Stimulated activated naive CD8-positive, alpha-beta T cell treated with anti-CD3 and anti-CD28 coated beads, Interleukin-15, Interleukin-2, amounts not matched to agents 100 ng/mL and 50 ng/mL, for 24 hours (primary cell): ENCODE data around the gene C10orf53.

Experiments
- H3K27ac Mint-ChIP-seq: one replicate; pipeline ENCODE4 v1.8.0; 2021; ENCODE audit warnings: mild to moderate bottlenecking, mixed read lengths
- H3K27me3 Mint-ChIP-seq: one replicate; pipeline ENCODE4 v1.8.0; 2021; ENCODE audit warnings: mixed read lengths
- H3K36me3 Mint-ChIP-seq: one replicate; pipeline ENCODE4 v1.8.0; 2021; ENCODE audit warnings: low read depth, mixed read lengths
- H3K4me1 Mint-ChIP-seq: one replicate; pipeline ENCODE4 v1.8.0; 2021; ENCODE audit warnings: low read depth, mixed read lengths
- H3K4me3 Mint-ChIP-seq: one replicate; pipeline ENCODE4 v1.8.0; 2021; ENCODE audit warnings: mild to moderate bottlenecking, mixed read lengths
- H3K9me3 Mint-ChIP-seq: one replicate; pipeline ENCODE4 v1.8.0; 2021; ENCODE audit warnings: mixed read lengths

C10orf53 gene

GRCh38 chr10:49679480-49679893 lies at the start of gene C10orf53:
C10orf53 (plus strand) TSS chr10:49679651; CDS start chr10:49679698, 47 bp downstream.
- H3K27me3 Mint-ChIP-seq = peaks cover 62% of the 10 kb centered on the region
- H3K9me3 Mint-ChIP-seq = peaks cover 31% of the 10 kb centered on the region
- no peaks in the 10 kb centered on the region for H3K4me1 Mint-ChIP-seq
- no peak within 1 kb of the TSS for H3K4me3 Mint-ChIP-seq
- no peaks in the 10 kb centered on the region for H3K36me3 Mint-ChIP-seq
- H3K27ac Mint-ChIP-seq = no peak within 1 kb of the TSS

- H3K4me3 Mint-ChIP-seq = no peak overlapping the region
- peaks cover 16% of the 10 kb centered on the region for H3K27me3 Mint-ChIP-seq
- H3K27ac Mint-ChIP-seq = no peak overlapping the region
- H3K9me3 Mint-ChIP-seq = no peaks in the 10 kb centered on the region
- H3K36me3 Mint-ChIP-seq = no peaks in the 10 kb centered on the region
- H3K4me1 Mint-ChIP-seq = no peaks in the 10 kb centered on the region
These were observed 47.5 kb upstream of the C10orf53 start for GRCh38 chr10:49631975-49632374.

- no peaks in the 10 kb centered on the region for H3K36me3 Mint-ChIP-seq
- no peak overlapping the region for H3K4me3 Mint-ChIP-seq
- no peaks in the 10 kb centered on the region for H3K4me1 Mint-ChIP-seq
- H3K27me3 Mint-ChIP-seq = peaks cover 22% of the 10 kb centered on the region
- H3K27ac Mint-ChIP-seq = no peak overlapping the region
- H3K9me3 Mint-ChIP-seq = no peaks in the 10 kb centered on the region
These were observed 46.8 kb upstream of the C10orf53 start for GRCh38 chr10:49632406-49633317.

GRCh38 chr10:49633327-49634068 lies 46.0 kb upstream of the C10orf53 start:
- no peak overlapping the region for H3K27ac Mint-ChIP-seq
- H3K27me3 Mint-ChIP-seq = peaks cover 25% of the 10 kb centered on the region
- H3K4me1 Mint-ChIP-seq = no peaks in the 10 kb centered on the region
- no peak overlapping the region for H3K4me3 Mint-ChIP-seq
- H3K36me3 Mint-ChIP-seq = no peaks in the 10 kb centered on the region
- no peaks in the 10 kb centered on the region for H3K9me3 Mint-ChIP-seq

DNA sequence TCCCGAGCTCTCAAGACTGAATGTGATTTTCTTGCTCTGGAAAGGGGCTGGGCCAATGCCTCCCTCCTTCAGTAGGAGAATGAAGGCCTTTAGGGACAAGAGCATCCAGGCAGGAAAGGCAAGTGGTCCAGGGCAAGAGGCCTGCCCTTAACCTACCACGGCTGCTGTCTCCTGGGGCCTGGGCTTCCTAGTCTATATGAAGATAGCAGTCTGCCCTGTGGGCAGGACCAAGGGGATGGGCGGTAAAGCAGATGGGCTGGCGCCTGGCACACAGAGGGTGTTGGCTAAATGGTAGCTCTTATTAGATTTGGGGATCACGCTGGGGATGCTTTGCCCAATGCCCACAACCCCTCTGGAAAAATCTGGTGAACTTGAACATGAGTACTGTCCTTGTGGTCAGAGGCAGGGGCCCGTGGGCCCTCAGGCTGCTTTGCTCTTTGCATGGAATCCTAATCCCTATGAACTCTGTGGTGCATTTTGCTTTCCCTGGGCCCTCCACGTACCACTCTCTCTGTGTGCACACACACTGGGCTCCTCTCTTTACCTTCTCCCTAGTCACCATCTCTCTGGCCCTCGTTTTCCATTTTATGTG lies 45.3 kb upstream of the C10orf53 start:
- H3K27ac Mint-ChIP-seq = no peak overlapping the region
- H3K27me3 Mint-ChIP-seq = peaks cover 25% of the 10 kb centered on the region
- no peaks in the 10 kb centered on the region for H3K4me1 Mint-ChIP-seq
- no peaks in the 10 kb centered on the region for H3K36me3 Mint-ChIP-seq
- H3K4me3 Mint-ChIP-seq = no peak overlapping the region
- no peaks in the 10 kb centered on the region for H3K9me3 Mint-ChIP-seq

- no peak overlapping the region for H3K4me3 Mint-ChIP-seq
- peaks cover 25% of the 10 kb centered on the region for H3K27me3 Mint-ChIP-seq
- no peaks in the 10 kb centered on the region for H3K4me1 Mint-ChIP-seq
- no peaks in the 10 kb centered on the region for H3K9me3 Mint-ChIP-seq
- no peak overlapping the region for H3K27ac Mint-ChIP-seq
- H3K36me3 Mint-ChIP-seq = no peaks in the 10 kb centered on the region
These were observed 37.1 kb upstream of the C10orf53 start for GRCh38 chr10:49642311-49642710.

- Mint-ChIP-seq H3K27ac (no peak overlapping the region), H3K36me3 (no peaks in the 10 kb centered on the region), H3K4me1 (peaks cover 2% of the 10 kb centered on the region), H3K27me3 (peaks cover 24% of the 10 kb centered on the region), H3K9me3 (no peaks in the 10 kb centered on the region), H3K4me3 (no peak overlapping the region)
These were observed 36.0 kb upstream of the C10orf53 start for GRCh38 chr10:49643241-49644034.

DNA sequence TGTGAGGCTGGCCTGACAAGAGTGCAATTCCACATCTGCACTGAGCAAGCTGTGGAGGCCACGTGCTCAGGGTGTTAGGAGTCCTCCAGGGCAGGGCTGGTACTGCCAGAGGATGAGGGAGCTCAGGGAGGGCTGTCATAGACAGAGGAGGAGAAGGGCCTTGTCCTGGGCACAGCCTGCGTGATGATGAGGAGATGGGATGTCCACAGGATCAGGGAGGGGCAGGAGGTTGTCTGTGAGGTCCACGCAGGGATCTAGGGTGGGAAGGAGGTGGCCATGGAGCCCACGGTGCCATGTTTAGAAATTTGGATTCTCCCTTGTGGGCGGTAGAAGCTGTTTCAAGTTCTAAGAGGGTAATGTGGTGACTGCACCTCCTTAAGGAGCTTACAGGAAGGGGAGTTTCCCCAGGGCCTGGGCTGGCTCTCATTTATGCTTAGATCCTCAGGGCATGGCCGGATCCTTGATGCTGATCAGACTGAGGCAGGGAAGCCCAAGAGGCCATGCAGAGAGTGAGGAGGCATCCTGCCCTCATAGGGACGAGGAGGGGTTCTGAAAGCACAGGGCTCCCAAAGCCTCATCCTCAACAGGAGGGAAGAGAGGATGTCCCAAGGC lies 35.3 kb upstream of the C10orf53 start:
- Mint-ChIP-seq H3K27me3 (peaks cover 27% of the 10 kb centered on the region), H3K9me3 (no peaks in the 10 kb centered on the region), H3K27ac (no peak overlapping the region), H3K36me3 (no peaks in the 10 kb centered on the region), H3K4me3 (no peak overlapping the region), H3K4me1 (peaks cover 7% of the 10 kb centered on the region)

- peaks cover 13% of the 10 kb centered on the region for H3K4me1 Mint-ChIP-seq
- no peaks in the 10 kb centered on the region for H3K36me3 Mint-ChIP-seq
- H3K9me3 Mint-ChIP-seq = no peaks in the 10 kb centered on the region
- H3K27me3 Mint-ChIP-seq = peaks cover 19% of the 10 kb centered on the region
- no peak overlapping the region for H3K27ac Mint-ChIP-seq
- no peak overlapping the region for H3K4me3 Mint-ChIP-seq
These were observed 34.0 kb upstream of the C10orf53 start for GRCh38 chr10:49645417-49645816.

DNA sequence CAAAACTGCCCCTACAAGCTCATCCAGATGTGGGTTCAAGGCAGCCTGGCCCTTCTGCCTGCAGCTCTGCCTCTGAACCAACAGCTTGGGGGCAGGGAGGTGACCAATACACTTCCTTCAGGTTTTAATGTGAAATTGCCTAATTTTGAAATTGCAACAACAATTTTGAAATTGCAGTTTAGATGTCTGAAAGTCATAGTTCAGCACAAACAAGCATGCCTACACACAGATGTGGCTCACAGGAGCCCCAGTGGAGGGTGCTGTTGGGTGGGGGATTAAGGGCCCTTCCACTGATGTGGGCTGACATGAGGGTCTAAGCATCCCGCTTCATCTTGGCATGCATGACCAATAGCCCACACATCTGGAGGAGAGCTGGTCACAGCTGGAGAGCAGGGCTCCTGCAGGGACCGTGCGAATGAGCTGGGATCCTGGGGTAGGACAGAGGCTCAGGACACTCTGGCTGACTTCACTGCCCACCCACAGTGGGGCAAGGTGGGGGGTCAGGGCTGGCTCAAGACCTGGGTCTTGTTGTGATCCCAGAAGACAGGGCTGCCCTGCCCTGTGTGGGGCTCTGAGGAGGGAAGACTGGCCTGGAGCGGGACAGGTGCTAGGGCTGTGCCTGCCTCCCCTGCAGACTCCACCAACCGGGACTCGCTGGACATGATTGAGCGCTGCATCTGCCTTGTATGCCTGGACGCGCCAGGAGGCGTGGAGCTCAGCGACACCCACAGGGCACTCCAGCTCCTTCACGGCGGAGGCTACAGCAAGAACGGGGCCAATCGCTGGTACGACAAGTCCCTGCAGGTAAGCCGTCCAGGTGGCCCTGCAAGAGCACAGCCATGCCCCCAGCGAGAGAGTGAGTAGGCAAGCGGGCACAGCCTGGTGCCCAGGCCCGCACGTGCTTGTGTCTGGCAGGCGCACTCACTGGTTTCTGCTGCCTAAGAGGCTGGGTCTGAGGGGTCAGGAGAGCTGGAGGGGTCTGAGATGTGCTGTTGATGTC lies 33.3 kb upstream of the C10orf53 start:
- Mint-ChIP-seq H3K4me1 (peaks cover 13% of the 10 kb centered on the region), H3K4me3 (no peak overlapping the region), H3K27me3 (peaks cover 16% of the 10 kb centered on the region), H3K36me3 (no peaks in the 10 kb centered on the region), H3K27ac (no peak overlapping the region), H3K9me3 (no peaks in the 10 kb centered on the region)

GRCh38 chr10:49647554-49647953 lies 31.9 kb upstream of the C10orf53 start:
- Mint-ChIP-seq H3K4me3 (no peak overlapping the region), H3K27me3 (peaks cover 10% of the 10 kb centered on the region)

DNA sequence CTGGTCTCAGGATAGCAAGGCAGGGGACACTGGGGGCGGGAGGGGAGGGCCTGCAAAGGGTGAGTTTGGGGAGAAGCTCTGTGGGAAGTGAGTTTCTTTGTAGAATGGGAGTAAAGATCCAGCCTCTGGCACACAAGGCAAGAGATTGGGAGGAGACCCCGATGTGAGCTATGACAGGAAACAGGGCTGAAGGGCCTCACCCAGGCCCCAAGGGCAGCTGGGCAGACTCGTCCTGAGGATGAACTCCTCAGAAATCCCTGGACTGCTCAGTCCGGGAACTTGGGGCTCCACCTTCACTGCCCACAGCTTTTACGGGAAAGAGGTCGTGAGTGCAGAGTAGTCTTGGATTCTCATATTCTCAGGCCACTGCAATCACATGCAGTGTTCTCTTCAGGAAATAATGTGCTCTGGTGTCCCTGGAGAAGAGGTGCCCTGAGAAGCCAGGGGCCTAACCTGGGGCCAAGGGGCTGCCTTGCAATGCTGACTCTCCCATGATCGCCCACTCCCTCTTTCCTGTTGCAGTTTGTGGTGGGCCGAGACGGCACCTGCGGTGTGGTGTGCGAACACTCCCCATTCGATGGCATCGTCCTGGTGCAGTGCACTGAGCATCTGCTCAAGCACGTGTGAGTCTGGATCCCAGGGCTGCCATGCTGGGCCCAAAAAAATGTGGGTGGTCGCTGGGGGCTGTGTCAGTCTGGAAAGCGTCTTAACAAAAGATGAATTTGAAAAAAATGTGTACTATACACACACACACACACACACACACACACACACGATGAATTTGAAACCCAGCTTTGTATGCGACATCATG lies 31.3 kb upstream of the C10orf53 start:
- Mint-ChIP-seq H3K27me3 (peaks cover 10% of the 10 kb centered on the region), H3K9me3 (no peaks in the 10 kb centered on the region), H3K27ac (no peak overlapping the region), H3K36me3 (no peaks in the 10 kb centered on the region), H3K4me1 (peaks cover 13% of the 10 kb centered on the region), H3K4me3 (no peak overlapping the region)

More at GRCh38 chr10:49647554-49647953, 31.9 kb upstream of the C10orf53 start:
- Mint-ChIP-seq H3K27ac (no peak overlapping the region), H3K4me1 (peaks cover 13% of the 10 kb centered on the region), H3K9me3 (no peaks in the 10 kb centered on the region), H3K36me3 (no peaks in the 10 kb centered on the region)
